Activated CD8-positive, alpha-beta T cell treated with anti-CD3 and anti-CD28 coated beads for 36 hours (primary cell): ENCODE results near the gene ZNF69. TPM values are rescaled to one million over a fixed set of nuclear protein-coding genes. Genes with fewer than 3 reads are reported as not detected.
"Not testable (repeated sequence)": the region's sequence is repeated elsewhere in the genome, so short reads cannot be mapped to it uniquely, and the experiment has no call there.

Source experiments
- ATAC-seq: fragments of 200-7000 bp; cut with Tn5 transposase; one replicate; pipeline ENCODE4 v1.10.0; 2021; ENCODE audit warnings: mild to moderate bottlenecking, moderate library complexity
- CTCF ChIA-PET: fragments of 350-600 bp; sonication (Branson Sonifier 250); formaldehyde crosslinking; loops from one replicate; lab custom pipeline; 2021; ENCODE audit warnings: antibody characterized with exemption; lab: Charles Lee
- POLR2A ChIA-PET: fragments of 350-600 bp; sonication (Branson Sonifier 250); formaldehyde crosslinking; loops from one replicate; lab custom pipeline; 2021; ENCODE audit warnings: antibody characterized with exemption; lab: Charles Lee
- DNase-seq: peaks from one replicate; pipeline ENCODE4 v3.0.0-alpha.2; 2020
- H3K27ac Mint-ChIP-seq: one replicate; pipeline ENCODE4 v1.8.0; 2021; ENCODE audit warnings: mild to moderate bottlenecking, mixed read lengths
- H3K27me3 Mint-ChIP-seq: one replicate; pipeline ENCODE4 v1.8.0; 2021; ENCODE audit warnings: mixed read lengths
- H3K36me3 Mint-ChIP-seq: one replicate; pipeline ENCODE4 v1.8.0; 2021; ENCODE audit warnings: low read depth, mixed read lengths
- H3K4me1 Mint-ChIP-seq: one replicate; pipeline ENCODE4 v1.8.0; 2021; ENCODE audit warnings: low read depth, mixed read lengths
- H3K4me3 Mint-ChIP-seq: one replicate; pipeline ENCODE4 v1.8.0; 2021; ENCODE audit warnings: mild to moderate bottlenecking, moderate library complexity, mixed read lengths
- H3K9me3 Mint-ChIP-seq: one replicate; pipeline ENCODE4 v1.8.0; 2021; ENCODE audit warnings: mixed read lengths
- intact Hi-C: fragments of 100-400 bp; cut with micrococcal nuclease; formaldehyde crosslinking; loops from one replicate; pipeline ENCODE4 v1.10.0; 2022
- total RNA-seq, 2 experiments: library from RNA; stranded (reverse); gene quantifications; one replicate each; pipeline ENCODE4 v1.2.3, GENCODE V29; 2021
- TF ChIP-seq, protein P1 (sequence below): fragments of 200-600 bp; IDR thresholded peaks from one replicate; pipeline ENCODE4 v1.8.0; 2022; ENCODE audit warnings: antibody characterized with exemption, mild to moderate bottlenecking

ZNF69 gene
- total RNA-seq, 2 experiments from 2014 or later: 1.8 to 3.1 TPM

DNA sequence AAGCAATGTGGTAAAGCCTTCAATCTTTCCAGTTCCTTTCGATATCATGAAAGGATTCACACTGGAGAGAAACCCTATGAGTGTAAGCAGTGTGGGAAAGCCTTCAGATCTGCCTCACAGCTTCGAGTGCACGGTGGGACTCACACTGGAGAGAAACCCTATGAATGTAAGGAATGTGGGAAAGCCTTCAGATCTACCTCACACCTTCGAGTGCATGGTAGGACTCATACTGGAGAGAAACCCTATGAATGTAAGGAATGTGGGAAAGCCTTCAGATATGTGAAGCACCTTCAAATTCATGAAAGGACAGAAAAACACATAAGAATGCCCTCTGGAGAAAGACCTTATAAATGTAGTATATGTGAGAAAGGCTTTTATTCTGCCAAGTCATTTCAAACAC is 61.6 kb downstream of the ZNF69 start:
- Mint-ChIP-seq H3K27me3 (no peaks in the 10 kb centered on the region), H3K36me3 (peaks cover 90% of the 10 kb centered on the region), H3K4me3 (no peak overlapping the region), H3K27ac (no peak overlapping the region), H3K4me1 (no peaks in the 10 kb centered on the region), H3K9me3 (peaks cover 70% of the 10 kb centered on the region)
- TF ChIP-seq, protein P1, sequence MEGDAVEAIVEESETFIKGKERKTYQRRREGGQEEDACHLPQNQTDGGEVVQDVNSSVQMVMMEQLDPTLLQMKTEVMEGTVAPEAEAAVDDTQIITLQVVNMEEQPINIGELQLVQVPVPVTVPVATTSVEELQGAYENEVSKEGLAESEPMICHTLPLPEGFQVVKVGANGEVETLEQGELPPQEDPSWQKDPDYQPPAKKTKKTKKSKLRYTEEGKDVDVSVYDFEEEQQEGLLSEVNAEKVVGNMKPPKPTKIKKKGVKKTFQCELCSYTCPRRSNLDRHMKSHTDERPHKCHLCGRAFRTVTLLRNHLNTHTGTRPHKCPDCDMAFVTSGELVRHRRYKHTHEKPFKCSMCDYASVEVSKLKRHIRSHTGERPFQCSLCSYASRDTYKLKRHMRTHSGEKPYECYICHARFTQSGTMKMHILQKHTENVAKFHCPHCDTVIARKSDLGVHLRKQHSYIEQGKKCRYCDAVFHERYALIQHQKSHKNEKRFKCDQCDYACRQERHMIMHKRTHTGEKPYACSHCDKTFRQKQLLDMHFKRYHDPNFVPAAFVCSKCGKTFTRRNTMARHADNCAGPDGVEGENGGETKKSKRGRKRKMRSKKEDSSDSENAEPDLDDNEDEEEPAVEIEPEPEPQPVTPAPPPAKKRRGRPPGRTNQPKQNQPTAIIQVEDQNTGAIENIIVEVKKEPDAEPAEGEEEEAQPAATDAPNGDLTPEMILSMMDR: no peak
- CTCF ChIA-PET: no interaction called here
- POLR2A ChIA-PET: no interaction called here
- no peak for DNase-seq
- intact Hi-C loops: no loop called here
- ATAC-seq: no peak

DNA sequence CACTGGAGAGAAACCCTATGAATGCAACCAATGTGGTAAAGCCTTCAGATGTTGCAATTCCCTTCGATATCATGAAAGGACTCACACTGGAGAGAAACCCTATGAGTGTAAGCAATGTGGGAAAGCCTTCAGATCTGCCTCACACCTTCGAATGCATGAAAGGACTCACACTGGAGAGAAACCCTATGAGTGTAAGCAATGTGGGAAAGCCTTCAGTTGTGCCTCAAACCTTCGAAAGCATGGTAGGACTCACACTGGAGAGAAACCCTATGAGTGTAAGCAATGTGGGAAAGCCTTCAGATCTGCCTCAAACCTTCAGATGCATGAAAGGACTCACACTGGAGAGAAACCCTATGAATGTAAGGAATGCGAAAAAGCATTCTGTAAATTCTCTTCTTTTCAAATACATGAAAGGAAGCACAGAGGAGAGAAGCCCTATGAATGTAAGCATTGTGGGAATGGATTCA is 62.1 kb downstream of the ZNF69 start:
- intact Hi-C loops, H3K4me1 Mint-ChIP-seq, POLR2A ChIA-PET, CTCF ChIA-PET, H3K27me3 Mint-ChIP-seq, H3K27ac Mint-ChIP-seq, ATAC-seq, DNase-seq: not testable (repeated sequence)
- Mint-ChIP-seq H3K9me3 (peaks cover 66% of the 10 kb centered on the region), H3K4me3 (peak overlapping the region; percentile 24), H3K36me3 (peaks cover 85% of the 10 kb centered on the region)

DNA sequence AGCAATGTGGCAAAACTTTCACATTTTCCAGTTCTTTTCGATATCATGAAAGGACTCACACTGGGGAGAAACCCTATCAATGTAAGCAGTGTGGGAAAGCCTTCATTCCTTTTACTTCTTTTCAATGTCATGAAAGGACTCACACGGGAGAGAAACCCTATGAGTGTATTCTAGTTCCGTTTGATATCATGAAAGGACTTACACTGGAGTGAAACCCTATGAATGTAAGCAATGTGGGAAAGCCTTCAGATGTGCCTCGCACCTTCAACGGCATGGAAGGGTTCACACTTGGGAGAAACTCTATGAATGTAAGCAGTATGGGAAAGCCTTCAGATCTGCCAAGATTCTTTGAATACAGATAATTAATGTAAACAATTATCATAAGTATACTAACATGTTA is 62.7 kb downstream of the ZNF69 start:
- Mint-ChIP-seq H3K27ac (no peak overlapping the region), H3K4me1 (no peaks in the 10 kb centered on the region)
- CTCF ChIA-PET: interaction anchor here (1.3 kb wide), 1 partner anchor 13 kb away, joined by 5 read pairs; no protein-coding TSS in a partner anchor

More for the DNA sequence above, 62.7 kb downstream of the ZNF69 start:
- no peak for DNase-seq
- Mint-ChIP-seq H3K9me3 (peaks cover 62% of the 10 kb centered on the region), H3K27me3 (no peaks in the 10 kb centered on the region), H3K36me3 (peaks cover 78% of the 10 kb centered on the region), H3K4me3 (no peak overlapping the region)
- TF ChIP-seq, protein P1: no peak
- no peak for ATAC-seq
- intact Hi-C loops: no loop called here
- POLR2A ChIA-PET: no interaction called here

Other genes starting within 250 kb of the ZNF69 start
- 1 to 10 TPM; 3.3 to 3.9 TPM for gene ZNF823, start 148.8 kb upstream of the ZNF69 start, total RNA-seq
- 1 to 10 TPM; 3.6 to 4.3 TPM for gene ZNF441, start 120.8 kb upstream of the ZNF69 start, total RNA-seq
- 1 to 10 TPM in 1 of 2 experiments, under 1 TPM in 1; 0.76 to 1.4 TPM for gene ZNF491, start 89.3 kb upstream of the ZNF69 start, total RNA-seq
- gene ZNF440, start 73.5 kb upstream of the ZNF69 start, total RNA-seq: 1 to 10 TPM; 7.7 to 8.8 TPM
- gene ZNF439, start 39.1 kb upstream of the ZNF69 start, total RNA-seq: 1 to 10 TPM; 8.7 to 9.6 TPM
- gene ZNF700, start 37.3 kb downstream of the ZNF69 start, total RNA-seq: 10 to 100 TPM; 12.0 to 14.0 TPM
- 1 to 10 TPM in 1 of 2 experiments, under 1 TPM in 1; 0.83 to 1.7 TPM for gene ZNF763, start 77.3 kb downstream of the ZNF69 start, total RNA-seq
- 1 to 10 TPM; 1.5 to 2.1 TPM for gene ZNF433, start 147.9 kb downstream of the ZNF69 start, total RNA-seq
- 1 to 10 TPM in 1 of 2 experiments, under 1 TPM in 1; 0.65 to 1.0 TPM for gene ZNF878, start 165.2 kb downstream of the ZNF69 start, total RNA-seq
- 1 to 10 TPM; 2.6 to 3.8 TPM for gene ZNF844, start 176.9 kb downstream of the ZNF69 start, total RNA-seq